ENCODE data around the gene DACT1.
"Not testable (repeated sequence)": the region's sequence is repeated elsewhere in the genome, so short reads cannot be mapped to it uniquely, and the experiment has no call there.

DACT1 gene

GRCh38 chr14:58637391-58638230, at the start of gene DACT1:
Gene DACT1, plus strand, starts transcription at chr14:58637962. Its CDS starts 241 bp downstream, at chr14:58638203.
- DNase-seq = no peak

GRCh38 chr14:58588321-58588720, 49.4 kb upstream of the DACT1 start:
- not testable (repeated sequence) for DNase-seq

GRCh38 chr14:58593977-58594376, 43.8 kb upstream of the DACT1 start:
- DNase-seq = no peak

- no peak for DNase-seq
Observed at GRCh38 chr14:58597041-58597440, 40.7 kb upstream of the DACT1 start.

GRCh38 chr14:58598028-58598803, 39.5 kb upstream of the DACT1 start:
- DNase-seq = no peak

- no peak for DNase-seq
Observed at GRCh38 chr14:58598804-58599525, 38.8 kb upstream of the DACT1 start.

GRCh38 chr14:58599707-58600106, 38.1 kb upstream of the DACT1 start:
- no peak for DNase-seq

GRCh38 chr14:58605465-58605864, 32.3 kb upstream of the DACT1 start:
- DNase-seq = no peak

- no peak for DNase-seq
Observed at GRCh38 chr14:58607131-58607951, 30.4 kb upstream of the DACT1 start.

- no peak for DNase-seq
Observed at GRCh38 chr14:58607952-58608317, 29.8 kb upstream of the DACT1 start.

GRCh38 chr14:58617619-58618018, 20.1 kb upstream of the DACT1 start:
- no peak for DNase-seq

- DNase-seq = no peak
Observed at GRCh38 chr14:58620011-58620410, 17.8 kb upstream of the DACT1 start.

- no peak for DNase-seq
Observed at GRCh38 chr14:58625438-58625837, 12.3 kb upstream of the DACT1 start.

GRCh38 chr14:58626431-58626831, 11.3 kb upstream of the DACT1 start:
- DNase-seq = no peak

GRCh38 chr14:58628406-58628805, 9.4 kb upstream of the DACT1 start:
- no peak for DNase-seq

GRCh38 chr14:58629281-58629680, 8.5 kb upstream of the DACT1 start:
- no peak for DNase-seq

GRCh38 chr14:58631732-58632131, 6.0 kb upstream of the DACT1 start:
- DNase-seq = no peak

- no peak for DNase-seq
Observed at GRCh38 chr14:58633831-58634230, 3.9 kb upstream of the DACT1 start.

- no peak for DNase-seq
Observed at GRCh38 chr14:58634406-58635090, 3.2 kb upstream of the DACT1 start.

GRCh38 chr14:58635091-58635830, 2.5 kb upstream of the DACT1 start:
- DNase-seq = no peak

- no peak for DNase-seq
Observed at GRCh38 chr14:58636129-58636528, 1.6 kb upstream of the DACT1 start.
